ENCODE data around the gene DCDC1.

The DCDC1 gene

DNA sequence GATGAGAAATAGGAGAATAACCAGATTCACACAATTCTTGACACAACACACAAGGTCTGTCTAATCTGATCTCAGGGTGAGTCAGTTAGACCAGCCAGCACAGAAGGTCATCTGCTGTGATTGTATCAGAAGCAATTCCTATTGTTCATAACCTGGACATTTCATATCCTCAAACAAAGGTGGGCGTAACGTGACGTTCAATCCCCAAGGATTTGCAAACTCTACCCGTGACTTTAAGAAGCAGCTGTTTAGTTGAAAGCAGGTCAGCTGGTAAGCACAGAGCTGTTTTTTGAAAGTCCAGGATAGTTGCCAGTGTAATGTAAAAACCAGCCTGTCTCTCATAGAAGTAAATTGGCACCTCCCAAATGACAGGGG lies 385.1 kb downstream of the DCDC1 start:
- no peak for TF ChIP-seq RAD21 (IDR thresholded peaks at IDR 0.05; ENCODE audit: low read depth)
- no peak for TF ChIP-seq CREB1 (IDR thresholded peaks at IDR 0.05; ENCODE audit: low read depth)

DNA sequence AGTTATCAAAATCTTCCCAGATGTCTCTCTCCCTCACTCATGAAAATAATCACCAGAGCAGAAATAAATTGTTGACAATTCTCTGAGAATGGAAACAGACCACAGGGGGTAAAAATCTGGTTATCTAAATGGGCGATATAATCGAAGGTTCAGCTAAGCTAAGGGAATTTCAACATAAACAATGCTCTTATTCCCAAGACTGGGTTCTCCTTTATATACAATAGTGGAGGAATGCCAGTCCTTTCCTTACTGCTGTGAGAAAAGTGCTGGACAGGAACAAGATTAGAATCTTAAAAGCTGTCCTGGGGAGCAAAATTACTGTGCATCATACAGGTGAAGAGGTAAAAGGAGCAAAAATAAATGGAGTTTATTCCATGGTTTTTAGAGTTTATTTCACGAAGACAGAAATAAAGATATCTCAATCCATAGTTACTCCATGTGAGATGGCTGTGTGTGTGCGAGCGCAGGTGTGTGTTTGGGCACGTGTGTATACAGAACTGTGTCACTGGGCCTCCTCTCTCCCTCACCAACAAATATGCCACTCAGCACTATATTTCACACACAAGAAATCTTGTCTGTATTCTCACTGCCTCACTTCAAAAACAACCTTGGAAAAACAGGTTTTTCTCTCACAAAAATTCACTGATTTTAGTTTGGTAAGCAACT lies 385.6 kb downstream of the DCDC1 start:
- no peak; the same call in 1 of the 2 replicates for TF ChIP-seq FOXM1 (IDR thresholded peaks at IDR 0.05; ENCODE audit: borderline replicate concordance, low read depth)
- no peak for TF ChIP-seq CEBPB (IDR thresholded peaks at IDR 0.05)
- peak; percentile 36; the same call in 1 of the 2 replicates for TF ChIP-seq TEAD4 (IDR thresholded peaks at IDR 0.05)
- TF ChIP-seq CREB1 (IDR thresholded peaks at IDR 0.05; ENCODE audit: low read depth) = no peak
- no peak for TF ChIP-seq TCF12 (IDR thresholded peaks at IDR 0.05; ENCODE audit: low read depth)
- no peak for TF ChIP-seq EGR1 (IDR thresholded peaks at IDR 0.05)
- TF ChIP-seq, protein P1, sequence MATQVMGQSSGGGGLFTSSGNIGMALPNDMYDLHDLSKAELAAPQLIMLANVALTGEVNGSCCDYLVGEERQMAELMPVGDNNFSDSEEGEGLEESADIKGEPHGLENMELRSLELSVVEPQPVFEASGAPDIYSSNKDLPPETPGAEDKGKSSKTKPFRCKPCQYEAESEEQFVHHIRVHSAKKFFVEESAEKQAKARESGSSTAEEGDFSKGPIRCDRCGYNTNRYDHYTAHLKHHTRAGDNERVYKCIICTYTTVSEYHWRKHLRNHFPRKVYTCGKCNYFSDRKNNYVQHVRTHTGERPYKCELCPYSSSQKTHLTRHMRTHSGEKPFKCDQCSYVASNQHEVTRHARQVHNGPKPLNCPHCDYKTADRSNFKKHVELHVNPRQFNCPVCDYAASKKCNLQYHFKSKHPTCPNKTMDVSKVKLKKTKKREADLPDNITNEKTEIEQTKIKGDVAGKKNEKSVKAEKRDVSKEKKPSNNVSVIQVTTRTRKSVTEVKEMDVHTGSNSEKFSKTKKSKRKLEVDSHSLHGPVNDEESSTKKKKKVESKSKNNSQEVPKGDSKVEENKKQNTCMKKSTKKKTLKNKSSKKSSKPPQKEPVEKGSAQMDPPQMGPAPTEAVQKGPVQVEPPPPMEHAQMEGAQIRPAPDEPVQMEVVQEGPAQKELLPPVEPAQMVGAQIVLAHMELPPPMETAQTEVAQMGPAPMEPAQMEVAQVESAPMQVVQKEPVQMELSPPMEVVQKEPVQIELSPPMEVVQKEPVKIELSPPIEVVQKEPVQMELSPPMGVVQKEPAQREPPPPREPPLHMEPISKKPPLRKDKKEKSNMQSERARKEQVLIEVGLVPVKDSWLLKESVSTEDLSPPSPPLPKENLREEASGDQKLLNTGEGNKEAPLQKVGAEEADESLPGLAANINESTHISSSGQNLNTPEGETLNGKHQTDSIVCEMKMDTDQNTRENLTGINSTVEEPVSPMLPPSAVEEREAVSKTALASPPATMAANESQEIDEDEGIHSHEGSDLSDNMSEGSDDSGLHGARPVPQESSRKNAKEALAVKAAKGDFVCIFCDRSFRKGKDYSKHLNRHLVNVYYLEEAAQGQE (IDR thresholded peaks at IDR 0.05; ENCODE audit: low read depth) = no peak
- no peak for TF ChIP-seq YY1 (IDR thresholded peaks at IDR 0.05; ENCODE audit: low read depth)
- no peak for TF ChIP-seq ZBTB7A (IDR thresholded peaks at IDR 0.05; ENCODE audit: low read depth)
- 0 out of 2 replicates have a peak, but pooled peaks have one; percentile 6 for TF ChIP-seq NFIC (IDR thresholded peaks at IDR 0.05)
- TF ChIP-seq, protein P2, sequence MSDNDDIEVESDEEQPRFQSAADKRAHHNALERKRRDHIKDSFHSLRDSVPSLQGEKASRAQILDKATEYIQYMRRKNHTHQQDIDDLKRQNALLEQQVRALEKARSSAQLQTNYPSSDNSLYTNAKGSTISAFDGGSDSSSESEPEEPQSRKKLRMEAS (IDR thresholded peaks at IDR 0.05) = no peak
- TF ChIP-seq, protein P3, sequence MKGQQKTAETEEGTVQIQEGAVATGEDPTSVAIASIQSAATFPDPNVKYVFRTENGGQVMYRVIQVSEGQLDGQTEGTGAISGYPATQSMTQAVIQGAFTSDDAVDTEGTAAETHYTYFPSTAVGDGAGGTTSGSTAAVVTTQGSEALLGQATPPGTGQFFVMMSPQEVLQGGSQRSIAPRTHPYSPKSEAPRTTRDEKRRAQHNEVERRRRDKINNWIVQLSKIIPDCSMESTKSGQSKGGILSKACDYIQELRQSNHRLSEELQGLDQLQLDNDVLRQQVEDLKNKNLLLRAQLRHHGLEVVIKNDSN (IDR thresholded peaks at IDR 0.05) = no peak

DNA sequence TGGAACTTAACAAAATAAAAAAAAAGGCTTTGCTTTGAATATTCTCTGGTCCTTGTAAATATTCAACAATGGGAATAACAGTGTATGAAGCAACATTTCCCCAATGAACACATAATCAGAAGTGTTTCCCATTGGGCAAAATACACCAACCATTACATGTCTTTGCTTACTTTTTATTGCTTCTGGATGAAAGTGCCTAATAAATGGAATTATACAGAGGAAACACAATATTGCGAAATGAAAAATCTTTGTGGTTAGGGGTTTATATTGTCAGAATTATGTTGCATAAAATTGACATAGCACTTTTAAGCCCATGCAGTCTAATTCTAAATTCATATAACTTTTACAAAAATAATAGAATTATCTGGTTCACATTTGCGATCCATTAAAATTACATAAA lies 386.4 kb downstream of the DCDC1 start:
- no peak for TF ChIP-seq RAD21 (IDR thresholded peaks at IDR 0.05; ENCODE audit: low read depth)
- TF ChIP-seq CREB1 (IDR thresholded peaks at IDR 0.05; ENCODE audit: low read depth) = no peak
- no peak for TF ChIP-seq FOXM1 (IDR thresholded peaks at IDR 0.05; ENCODE audit: borderline replicate concordance, low read depth)
- TF ChIP-seq TCF12 (IDR thresholded peaks at IDR 0.05; ENCODE audit: low read depth) = no peak
- TF ChIP-seq TEAD4 (IDR thresholded peaks at IDR 0.05) = no peak
- TF ChIP-seq, protein P1 (IDR thresholded peaks at IDR 0.05; ENCODE audit: low read depth) = no peak
- TF ChIP-seq ZBTB7A (IDR thresholded peaks at IDR 0.05; ENCODE audit: low read depth) = no peak
- TF ChIP-seq, protein P2 (IDR thresholded peaks at IDR 0.05) = no peak
- no peak for TF ChIP-seq EP300 (IDR thresholded peaks at IDR 0.05; ENCODE audit: borderline replicate concordance)
- TF ChIP-seq TAF1 (IDR thresholded peaks at IDR 0.05; ENCODE audit: low read depth) = no peak
- TF ChIP-seq YY1 (IDR thresholded peaks at IDR 0.05; ENCODE audit: low read depth) = no peak
- no peak for TF ChIP-seq EGR1 (IDR thresholded peaks at IDR 0.05)
- no peak for TF ChIP-seq NFIC (IDR thresholded peaks at IDR 0.05)
- TF ChIP-seq CEBPB (IDR thresholded peaks at IDR 0.05) = no peak
- TF ChIP-seq, protein P3 (IDR thresholded peaks at IDR 0.05) = no peak

DNA sequence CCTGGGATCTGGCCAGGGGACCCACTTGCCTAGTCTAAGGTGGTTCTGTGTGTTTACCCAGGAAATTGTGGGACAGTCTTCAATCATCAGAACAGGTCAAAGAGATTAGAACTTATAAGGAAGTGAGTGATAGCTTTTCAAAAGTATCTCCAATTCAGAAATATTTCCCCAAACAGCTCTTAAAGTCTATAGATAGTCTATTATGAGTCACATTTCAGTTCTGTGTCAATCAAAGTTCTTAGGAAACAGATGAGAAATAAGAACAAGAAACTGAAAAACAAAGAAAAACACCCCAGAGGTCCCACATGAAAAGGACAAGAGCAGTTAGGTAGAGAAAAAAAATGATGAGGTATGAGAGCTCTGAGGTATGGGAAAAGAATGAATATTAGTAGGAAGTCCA lies 402.0 kb downstream of the DCDC1 start:
- TF ChIP-seq CEBPB (IDR thresholded peaks at IDR 0.05) = no peak
- TF ChIP-seq, protein P2 (IDR thresholded peaks at IDR 0.05) = no peak
- no peak for TF ChIP-seq EGR1 (IDR thresholded peaks at IDR 0.05)
- no peak for TF ChIP-seq YY1 (IDR thresholded peaks at IDR 0.05; ENCODE audit: low read depth)
- TF ChIP-seq RAD21 (IDR thresholded peaks at IDR 0.05; ENCODE audit: low read depth) = no peak

DNA sequence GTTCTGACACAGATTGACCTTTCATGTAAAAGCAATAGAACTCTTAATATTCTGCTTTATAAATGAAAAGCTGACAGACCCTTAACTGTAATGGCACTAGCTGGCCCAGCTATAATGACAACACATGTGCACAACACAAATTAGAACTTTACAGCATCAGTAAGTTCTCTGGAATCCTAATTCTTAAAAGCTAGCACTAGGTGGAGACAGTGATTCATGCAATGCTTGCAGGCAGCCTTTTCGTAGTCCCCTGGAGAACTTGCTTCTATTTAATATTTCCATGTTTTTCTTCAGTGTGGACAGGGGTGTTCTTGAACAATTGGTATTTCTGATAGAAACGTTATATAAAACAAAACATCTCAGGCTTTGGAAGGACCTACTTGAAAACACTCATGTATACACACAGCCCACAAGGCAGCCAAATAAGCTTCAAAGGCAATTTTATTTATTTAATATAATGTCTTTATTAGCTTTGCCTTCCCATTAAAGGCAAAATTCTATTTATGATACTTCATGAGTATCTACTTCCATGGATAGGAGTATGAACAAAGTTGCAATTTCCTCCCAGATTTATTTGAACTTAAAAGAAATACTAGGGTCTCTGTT lies 409.0 kb downstream of the DCDC1 start:
- TF ChIP-seq RAD21 (IDR thresholded peaks at IDR 0.05; ENCODE audit: low read depth) = peak; percentile 85
- TF ChIP-seq, protein P2 (IDR thresholded peaks at IDR 0.05) = no peak

DNA sequence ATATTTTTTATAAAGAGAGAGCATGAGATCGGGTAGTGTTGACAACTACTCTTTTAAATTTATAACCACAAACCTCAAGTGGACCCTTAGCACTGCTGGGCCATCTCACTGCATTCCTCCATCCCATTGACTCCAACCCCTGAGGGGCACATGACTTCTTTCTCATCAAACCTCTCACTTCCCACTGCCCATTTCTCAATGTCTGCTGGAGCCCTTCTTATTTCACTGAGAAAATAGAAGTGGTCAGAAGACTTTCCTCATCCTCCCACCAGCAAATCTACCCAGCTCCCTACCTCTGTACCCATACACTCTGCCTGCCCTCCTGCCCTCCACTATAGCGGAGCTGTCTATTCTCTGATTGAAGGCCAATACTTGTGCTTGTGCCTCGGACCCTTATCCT lies 412.8 kb downstream of the DCDC1 start:
- TF ChIP-seq NFIC (IDR thresholded peaks at IDR 0.05) (no peak), RAD21 (IDR thresholded peaks at IDR 0.05; ENCODE audit: low read depth) (no peak), ZBTB7A (IDR thresholded peaks at IDR 0.05; ENCODE audit: low read depth) (no peak), EGR1 (IDR thresholded peaks at IDR 0.05) (no peak)
- TF ChIP-seq, protein P2 (IDR thresholded peaks at IDR 0.05) = no peak
- TF ChIP-seq, protein P3 (IDR thresholded peaks at IDR 0.05) = no peak

All from Ishikawa (cell line).